Activated T-cell treated with anti-CD3 and anti-CD28 coated beads, Interleukin-2, amount 50 U/mL, for 4 hours (primary cell): ENCODE measurements around the gene FAM13A. TPM values are rescaled to one million over a fixed set of nuclear protein-coding genes. Genes with fewer than 3 reads are reported as not detected.
"Not testable (repeated sequence)": the region's sequence is repeated elsewhere in the genome, so short reads cannot be mapped to it uniquely, and the experiment has no call there.

Source experiments
- ATAC-seq, 2 donors: fragments of 200-7000 bp; cut with Tn5 transposase; one replicate each; pipeline ENCODE4 v1.10.0; 2021
- DNase-seq: peaks from one replicate; pipeline ENCODE4 v3.0.0-alpha.2; 2020
- H3K27me3 Mint-ChIP-seq: one replicate; pipeline ENCODE4 v1.8.0; 2021; ENCODE audit warnings: low read depth, mixed read lengths
- H3K36me3 Mint-ChIP-seq: one replicate; pipeline ENCODE4 v1.8.0; 2022; ENCODE audit warnings: mixed read lengths; ENCODE audit not compliant: insufficient read depth
- H3K4me1 Mint-ChIP-seq: one replicate; pipeline ENCODE4 v1.8.0; 2021; ENCODE audit warnings: low read depth, mixed read lengths
- H3K4me3 Mint-ChIP-seq: one replicate; pipeline ENCODE4 v1.8.0; 2021; ENCODE audit warnings: mild to moderate bottlenecking, moderate library complexity, mixed read lengths
- H3K9me3 Mint-ChIP-seq: one replicate; pipeline ENCODE4 v1.8.0; 2021; ENCODE audit warnings: mixed read lengths
- total RNA-seq, 3 donors: library from RNA; stranded (reverse); gene quantifications; one replicate each; pipeline ENCODE4 v1.2.1, GENCODE V29; 2021

The FAM13A gene
- total RNA-seq, 3 donors from 2014 or later: 0.38 to 0.86 (median 0.63) TPM

- DNase-seq (no peak), ATAC-seq (no peak)
- Mint-ChIP-seq H3K9me3 (no peaks in the 10 kb centered on the region), H3K4me3 (no peak overlapping the region), H3K4me1 (no peaks in the 10 kb centered on the region), H3K36me3 (no peaks in the 10 kb centered on the region), H3K27me3 (no peaks in the 10 kb centered on the region)
Observed at GRCh38 chr4:88865046-88865445, 191.9 kb downstream of the FAM13A start.

- Mint-ChIP-seq H3K4me1 (no peaks in the 10 kb centered on the region), H3K4me3 (no peak overlapping the region), H3K27me3 (no peaks in the 10 kb centered on the region), H3K9me3 (no peaks in the 10 kb centered on the region), H3K36me3 (no peaks in the 10 kb centered on the region)
- no peak for ATAC-seq
- no peak for DNase-seq
Observed at GRCh38 chr4:88860586-88860985, 196.4 kb downstream of the FAM13A start.

GRCh38 chr4:88859191-88859812, 197.7 kb downstream of the FAM13A start:
- H3K9me3 Mint-ChIP-seq: no peaks in the 10 kb centered on the region
- H3K27me3 Mint-ChIP-seq: no peaks in the 10 kb centered on the region
- ATAC-seq (no peak), DNase-seq (no peak)
- H3K36me3 Mint-ChIP-seq: no peaks in the 10 kb centered on the region
- no peak overlapping the region for H3K4me3 Mint-ChIP-seq
- no peaks in the 10 kb centered on the region for H3K4me1 Mint-ChIP-seq

GRCh38 chr4:88858752-88859151, 198.2 kb downstream of the FAM13A start:
- H3K9me3 Mint-ChIP-seq: no peaks in the 10 kb centered on the region

GRCh38 chr4:88857588-88857987, 199.4 kb downstream of the FAM13A start:
- DNase-seq (no peak), ATAC-seq (no peak)
- Mint-ChIP-seq H3K36me3 (no peaks in the 10 kb centered on the region), H3K4me1 (no peaks in the 10 kb centered on the region), H3K9me3 (no peaks in the 10 kb centered on the region), H3K4me3 (no peak overlapping the region), H3K27me3 (no peaks in the 10 kb centered on the region)

More at GRCh38 chr4:88858752-88859151, 198.2 kb downstream of the FAM13A start:
- no peak for ATAC-seq
- Mint-ChIP-seq H3K36me3 (no peaks in the 10 kb centered on the region), H3K4me1 (no peaks in the 10 kb centered on the region), H3K27me3 (no peaks in the 10 kb centered on the region), H3K4me3 (no peak overlapping the region)
- DNase-seq: no peak

- Mint-ChIP-seq H3K36me3 (no peaks in the 10 kb centered on the region), H3K4me1 (no peaks in the 10 kb centered on the region), H3K27me3 (no peaks in the 10 kb centered on the region), H3K9me3 (no peaks in the 10 kb centered on the region), H3K4me3 (no peak overlapping the region)
- no peak for ATAC-seq
- DNase-seq: no peak
Observed at GRCh38 chr4:88854481-88854880, 202.5 kb downstream of the FAM13A start.

- not testable (repeated sequence) for DNase-seq, H3K4me1 Mint-ChIP-seq, H3K4me3 Mint-ChIP-seq, H3K36me3 Mint-ChIP-seq, H3K27me3 Mint-ChIP-seq, ATAC-seq, H3K9me3 Mint-ChIP-seq
Observed at GRCh38 chr4:88853583-88853982, 203.4 kb downstream of the FAM13A start.

GRCh38 chr4:88846206-88846790, 210.7 kb downstream of the FAM13A start:
- H3K9me3 Mint-ChIP-seq: no peaks in the 10 kb centered on the region
- DNase-seq: no peak
- no peak overlapping the region for H3K4me3 Mint-ChIP-seq
- H3K36me3 Mint-ChIP-seq: no peaks in the 10 kb centered on the region
- no peaks in the 10 kb centered on the region for H3K27me3 Mint-ChIP-seq
- no peak for ATAC-seq
- H3K4me1 Mint-ChIP-seq: no peaks in the 10 kb centered on the region

- no peaks in the 10 kb centered on the region for H3K9me3 Mint-ChIP-seq
- no peak overlapping the region for H3K4me3 Mint-ChIP-seq
- no peak for ATAC-seq
- DNase-seq: no peak
- H3K4me1 Mint-ChIP-seq: no peaks in the 10 kb centered on the region
- H3K27me3 Mint-ChIP-seq: no peaks in the 10 kb centered on the region
- no peaks in the 10 kb centered on the region for H3K36me3 Mint-ChIP-seq
Observed at GRCh38 chr4:88843067-88843685, 213.8 kb downstream of the FAM13A start.

GRCh38 chr4:88841635-88842034, 215.3 kb downstream of the FAM13A start:
- Mint-ChIP-seq H3K4me1 (no peaks in the 10 kb centered on the region), H3K36me3 (no peaks in the 10 kb centered on the region), H3K9me3 (no peaks in the 10 kb centered on the region), H3K27me3 (no peaks in the 10 kb centered on the region), H3K4me3 (no peak overlapping the region)
- no peak for DNase-seq
- no peak for ATAC-seq

- H3K4me1 Mint-ChIP-seq: no peaks in the 10 kb centered on the region
- ATAC-seq: no peak
- no peaks in the 10 kb centered on the region for H3K36me3 Mint-ChIP-seq
- no peak for DNase-seq
- no peaks in the 10 kb centered on the region for H3K27me3 Mint-ChIP-seq
- no peak overlapping the region for H3K4me3 Mint-ChIP-seq
- H3K9me3 Mint-ChIP-seq: no peaks in the 10 kb centered on the region
Observed at GRCh38 chr4:88836216-88836615, 220.8 kb downstream of the FAM13A start.

GRCh38 chr4:88831031-88831430, 226.0 kb downstream of the FAM13A start:
- no peaks in the 10 kb centered on the region for H3K27me3 Mint-ChIP-seq
- ATAC-seq (no peak), DNase-seq (no peak)
- H3K4me1 Mint-ChIP-seq: no peaks in the 10 kb centered on the region
- no peaks in the 10 kb centered on the region for H3K36me3 Mint-ChIP-seq
- H3K4me3 Mint-ChIP-seq: no peak overlapping the region
- H3K9me3 Mint-ChIP-seq: no peaks in the 10 kb centered on the region

GRCh38 chr4:88830598-88830997, 226.4 kb downstream of the FAM13A start:
- Mint-ChIP-seq H3K9me3 (no peaks in the 10 kb centered on the region), H3K4me1 (no peaks in the 10 kb centered on the region), H3K4me3 (no peak overlapping the region), H3K36me3 (no peaks in the 10 kb centered on the region), H3K27me3 (no peaks in the 10 kb centered on the region)
- ATAC-seq (no peak), DNase-seq (no peak)

- H3K27me3 Mint-ChIP-seq: no peaks in the 10 kb centered on the region
- no peak for DNase-seq
- ATAC-seq: no peak
- H3K4me1 Mint-ChIP-seq: peaks cover 1% of the 10 kb centered on the region
- no peaks in the 10 kb centered on the region for H3K9me3 Mint-ChIP-seq
- no peaks in the 10 kb centered on the region for H3K36me3 Mint-ChIP-seq
- H3K4me3 Mint-ChIP-seq: no peak overlapping the region
Observed at GRCh38 chr4:88828842-88829571, 228.0 kb downstream of the FAM13A start.

- DNase-seq (no peak), ATAC-seq (no peak)
- H3K27me3 Mint-ChIP-seq: no peaks in the 10 kb centered on the region
- no peaks in the 10 kb centered on the region for H3K9me3 Mint-ChIP-seq
- H3K36me3 Mint-ChIP-seq: no peaks in the 10 kb centered on the region
- peaks cover 13% of the 10 kb centered on the region for H3K4me1 Mint-ChIP-seq
- no peak overlapping the region for H3K4me3 Mint-ChIP-seq
Observed at GRCh38 chr4:88827442-88827841, 229.5 kb downstream of the FAM13A start.
